Activated gamma-delta T cell (primary cell): ENCODE measurements around the gene ZC3H18.

Experiments used
- DNase-seq: peaks from one replicate; lab custom pipeline; 2025; lab: John Stamatoyannopoulos, UW

The ZC3H18 gene

DNA sequence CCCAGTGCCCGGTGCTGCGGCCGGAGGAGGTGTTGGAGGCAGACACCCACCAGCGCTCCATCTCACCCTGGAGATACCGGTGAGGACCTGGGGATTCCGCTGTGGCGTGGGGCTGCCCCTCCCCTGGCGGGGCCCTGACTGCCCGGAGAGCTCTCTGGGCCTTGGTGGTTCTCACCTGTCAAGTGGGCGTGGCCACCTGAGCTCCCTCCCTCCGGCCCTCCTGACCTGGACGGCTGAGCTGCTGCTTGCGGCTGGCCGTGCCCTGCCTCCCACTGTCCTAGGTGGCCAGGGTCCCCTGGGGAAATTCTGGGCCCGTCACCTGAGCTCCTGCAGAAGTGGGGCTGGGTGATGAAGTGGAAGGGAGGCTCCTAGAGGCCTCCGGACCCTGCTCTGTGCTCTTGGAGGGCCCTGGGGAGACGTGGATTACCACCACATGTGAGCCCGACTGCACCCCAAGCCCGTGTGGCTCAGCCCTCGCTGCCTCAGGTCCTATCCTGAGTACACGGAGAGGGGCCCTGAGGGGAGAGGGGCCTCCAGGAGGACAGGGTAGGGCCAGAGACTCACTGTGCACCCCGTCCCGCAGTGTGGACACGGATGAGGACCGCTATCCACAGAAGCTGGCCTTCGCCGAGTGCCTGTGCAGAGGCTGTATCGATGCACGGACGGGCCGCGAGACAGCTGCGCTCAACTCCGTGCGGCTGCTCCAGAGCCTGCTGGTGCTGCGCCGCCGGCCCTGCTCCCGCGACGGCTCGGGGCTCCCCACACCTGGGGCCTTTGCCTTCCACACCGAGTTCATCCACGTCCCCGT is 69.2 kb downstream of the ZC3H18 start:
- no peak for DNase-seq

DNA sequence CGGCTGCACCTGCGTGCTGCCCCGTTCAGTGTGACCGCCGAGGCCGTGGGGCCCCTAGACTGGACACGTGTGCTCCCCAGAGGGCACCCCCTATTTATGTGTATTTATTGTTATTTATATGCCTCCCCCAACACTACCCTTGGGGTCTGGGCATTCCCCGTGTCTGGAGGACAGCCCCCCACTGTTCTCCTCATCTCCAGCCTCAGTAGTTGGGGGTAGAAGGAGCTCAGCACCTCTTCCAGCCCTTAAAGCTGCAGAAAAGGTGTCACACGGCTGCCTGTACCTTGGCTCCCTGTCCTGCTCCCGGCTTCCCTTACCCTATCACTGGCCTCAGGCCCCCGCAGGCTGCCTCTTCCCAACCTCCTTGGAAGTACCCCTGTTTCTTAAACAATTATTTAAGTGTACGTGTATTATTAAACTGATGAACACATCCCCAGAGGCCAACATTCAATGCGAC is 69.9 kb downstream of the ZC3H18 start:
- no peak for DNase-seq

DNA sequence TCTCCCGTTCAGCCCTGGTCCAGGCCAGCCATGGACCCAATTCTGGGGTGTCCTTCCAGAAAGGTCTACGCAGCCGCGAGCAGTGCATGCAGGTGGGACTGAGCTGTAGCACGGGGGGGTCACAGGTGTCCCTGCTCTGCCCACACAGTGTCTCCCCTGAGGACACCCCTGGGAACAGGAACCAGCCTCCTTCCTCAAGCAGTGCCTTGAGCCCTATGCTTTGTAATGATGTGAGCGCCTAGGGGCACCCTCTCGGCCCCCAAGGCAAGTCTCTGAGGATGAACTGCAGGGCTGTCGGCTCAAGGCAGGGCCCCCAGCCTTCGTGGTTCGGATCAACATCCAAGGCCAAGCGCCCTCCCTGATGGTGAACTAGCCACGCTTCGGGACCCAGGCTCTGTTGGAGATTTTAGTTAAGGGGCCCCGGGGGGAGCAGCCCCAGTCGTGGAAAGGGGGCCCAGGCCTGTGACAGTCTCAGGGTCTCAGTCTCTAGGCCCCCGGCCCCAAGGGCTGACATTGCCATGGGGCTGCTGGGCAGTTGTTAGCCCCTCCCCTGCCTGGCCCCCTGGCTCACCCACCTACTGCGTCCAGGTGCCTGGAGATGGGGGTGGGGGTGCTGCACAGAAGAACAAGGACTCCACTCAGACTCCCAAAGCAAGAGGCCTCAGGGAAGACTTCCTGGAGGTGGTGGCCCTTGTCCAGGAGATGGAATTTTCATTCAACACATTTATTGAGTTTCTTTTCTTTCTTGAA is 70.5 kb downstream of the ZC3H18 start:
- no peak for DNase-seq

DNA sequence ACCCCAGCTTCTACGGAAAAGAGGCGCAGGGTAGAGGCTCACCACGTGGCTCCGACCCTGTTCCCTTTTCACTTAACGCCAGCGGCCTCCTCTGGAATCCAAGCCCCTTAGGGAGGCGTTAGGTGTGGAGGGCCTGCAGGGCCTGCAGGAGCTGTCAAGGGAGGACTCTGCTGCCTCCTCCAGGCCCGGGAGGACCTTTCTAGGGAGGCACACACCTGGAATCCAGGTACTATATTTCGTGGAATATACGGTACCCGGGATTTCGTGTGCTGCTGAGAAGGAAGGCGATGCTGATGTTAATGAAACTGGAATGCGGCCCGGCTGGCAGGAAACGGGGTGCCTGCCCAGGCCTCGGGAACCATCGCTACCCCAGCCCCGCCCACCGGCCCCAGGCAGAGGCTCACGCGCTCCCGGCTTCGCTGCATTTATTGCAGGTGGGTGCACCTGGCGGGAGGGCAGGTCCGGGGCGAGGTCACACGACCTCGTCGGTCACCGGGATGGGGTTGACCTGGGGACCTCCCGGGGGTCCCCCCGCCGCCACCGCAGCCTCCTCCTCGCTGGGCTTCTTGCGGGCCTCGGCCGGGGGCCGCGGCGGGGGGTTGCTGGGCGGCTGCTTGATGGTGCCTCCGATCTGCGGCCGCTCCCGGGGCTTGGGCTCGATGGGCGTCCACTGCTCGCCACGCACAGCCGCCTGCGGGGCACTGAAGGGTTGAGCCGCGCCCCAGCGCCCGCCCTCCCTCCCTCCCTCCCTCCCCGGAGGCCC is 72.9 kb downstream of the ZC3H18 start:
- DNase-seq: no peak

DNA sequence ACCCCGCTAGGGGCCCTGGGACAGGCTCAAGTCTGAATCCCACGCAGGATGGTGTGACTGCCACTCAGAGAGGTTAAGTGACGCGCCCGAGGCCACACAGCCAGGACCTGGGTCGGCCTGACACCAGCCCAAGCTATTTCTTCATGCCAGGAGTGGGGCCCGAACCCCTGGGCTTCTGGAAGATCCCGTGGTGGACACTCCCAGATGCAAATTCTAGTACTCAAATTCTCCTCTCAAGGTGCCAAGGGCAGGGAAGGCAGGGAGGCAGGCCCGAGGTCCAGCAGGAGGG is 73.4 kb downstream of the ZC3H18 start:
- DNase-seq: no peak

DNA sequence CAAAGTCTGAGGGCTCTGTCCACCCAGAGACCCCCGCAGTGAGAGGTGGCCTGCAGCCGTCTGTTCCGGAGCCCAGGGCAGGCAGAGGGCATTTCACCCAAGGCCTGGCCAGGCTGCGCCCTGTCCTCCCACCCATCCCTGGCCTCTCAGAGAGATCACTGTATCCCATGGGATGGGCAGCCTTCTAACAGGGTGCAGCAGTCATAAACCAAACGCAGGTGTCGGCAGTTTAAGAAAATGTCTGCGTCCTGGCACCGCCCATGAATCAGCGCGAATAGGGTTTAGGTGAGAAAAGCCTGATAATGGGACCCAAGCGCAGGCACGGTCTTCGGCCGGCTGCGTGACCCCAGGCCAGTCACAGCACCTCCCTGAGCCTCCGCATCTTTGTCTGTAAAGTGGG is 75.3 kb downstream of the ZC3H18 start:
- DNase-seq: no peak

DNA sequence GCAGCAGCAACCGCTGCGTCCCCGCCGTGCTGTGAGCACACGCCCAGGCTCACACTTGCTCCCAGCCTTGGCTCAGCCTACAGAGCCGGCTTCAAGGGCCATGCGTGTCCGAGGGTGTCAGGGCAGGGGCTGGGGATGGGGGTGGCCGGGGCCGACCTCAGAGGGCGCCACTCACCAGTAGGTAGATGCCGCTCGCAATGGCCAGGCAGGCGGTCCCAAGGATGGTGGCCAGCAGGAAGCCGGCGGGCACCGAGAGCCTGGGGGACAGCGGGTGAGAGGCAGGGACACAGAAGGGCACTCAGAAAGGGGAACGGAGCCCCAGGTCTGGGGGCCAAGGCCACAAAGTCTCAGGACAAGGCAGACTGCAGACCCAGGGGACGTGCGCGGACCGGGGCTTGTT is 75.7 kb downstream of the ZC3H18 start:
- no peak for DNase-seq

DNA sequence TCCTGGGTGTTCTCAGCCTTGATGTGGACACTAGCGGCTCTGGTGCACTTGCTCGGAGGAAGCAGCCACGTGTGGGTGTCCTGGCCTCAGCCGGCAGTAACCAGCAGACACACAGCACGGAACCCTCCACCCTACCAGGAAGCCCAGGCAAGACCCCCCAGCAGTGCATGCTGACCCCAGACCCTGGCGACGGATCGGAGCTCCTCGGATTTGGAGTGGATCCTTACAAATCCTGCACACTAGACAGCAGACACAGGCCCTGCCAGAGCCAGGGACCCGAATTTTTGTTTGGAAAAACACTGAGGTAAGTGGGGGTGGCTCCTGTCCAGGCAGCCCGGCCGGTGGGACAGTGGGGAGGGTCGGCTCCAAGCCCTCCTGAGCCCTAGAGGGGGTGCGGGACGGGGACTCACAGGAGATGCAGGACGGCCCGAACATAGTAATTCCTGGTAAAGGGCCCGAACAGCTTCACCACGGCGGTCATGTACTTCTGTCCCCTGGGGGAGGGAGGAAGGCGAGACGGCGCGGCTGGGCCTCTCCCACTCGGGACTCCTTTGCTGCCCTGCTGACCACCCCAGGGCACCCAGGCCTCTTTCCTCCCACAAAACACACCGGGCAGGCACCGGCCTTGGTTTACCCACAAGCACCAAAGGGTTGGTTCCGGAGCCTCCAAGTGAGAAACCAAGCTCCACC is 76.3 kb downstream of the ZC3H18 start:
- DNase-seq: no peak

DNA sequence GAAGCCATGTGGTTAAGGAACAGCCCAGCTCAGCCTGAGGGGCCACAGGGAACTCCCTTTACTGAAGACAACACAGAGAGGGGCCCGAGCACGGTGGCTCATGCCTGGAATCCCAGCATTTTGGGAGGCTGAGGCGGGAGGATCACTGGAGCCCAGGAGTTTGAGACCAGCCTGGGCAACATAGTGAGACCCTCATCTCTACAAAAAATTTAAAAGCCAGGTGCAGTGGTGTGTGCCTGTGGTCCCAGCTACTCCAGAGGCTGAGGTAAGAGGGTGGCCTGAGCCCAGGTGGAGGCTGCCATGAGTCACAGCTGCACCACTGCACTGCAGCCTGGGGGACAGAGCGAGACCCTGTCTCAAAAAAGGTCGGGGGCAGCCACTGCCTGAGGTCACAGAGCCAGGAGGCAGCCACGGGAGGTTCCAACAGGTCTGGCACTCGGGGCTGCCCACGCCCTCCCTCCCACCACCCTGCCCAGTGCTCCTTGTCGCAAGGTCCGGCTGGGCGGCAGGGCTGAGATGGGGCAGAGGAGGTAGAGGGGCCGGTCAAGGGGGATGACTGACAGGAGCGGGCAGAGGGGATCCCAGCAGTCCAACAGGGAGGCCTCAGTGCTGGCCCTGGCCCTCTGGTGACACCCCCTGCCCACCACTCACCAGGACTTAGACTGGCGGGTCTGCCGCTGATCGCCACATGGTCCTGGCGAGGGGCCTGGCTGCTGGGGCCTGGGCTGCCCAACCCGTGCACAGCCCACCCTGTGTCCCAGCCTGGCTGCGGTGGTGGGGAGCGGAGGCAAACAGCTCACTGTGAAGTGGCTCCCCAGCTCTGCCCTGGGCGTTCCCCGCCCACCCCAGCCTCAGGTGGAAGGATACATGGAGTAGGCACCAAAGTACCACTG is 77.2 kb downstream of the ZC3H18 start:
- DNase-seq: no peak

DNA sequence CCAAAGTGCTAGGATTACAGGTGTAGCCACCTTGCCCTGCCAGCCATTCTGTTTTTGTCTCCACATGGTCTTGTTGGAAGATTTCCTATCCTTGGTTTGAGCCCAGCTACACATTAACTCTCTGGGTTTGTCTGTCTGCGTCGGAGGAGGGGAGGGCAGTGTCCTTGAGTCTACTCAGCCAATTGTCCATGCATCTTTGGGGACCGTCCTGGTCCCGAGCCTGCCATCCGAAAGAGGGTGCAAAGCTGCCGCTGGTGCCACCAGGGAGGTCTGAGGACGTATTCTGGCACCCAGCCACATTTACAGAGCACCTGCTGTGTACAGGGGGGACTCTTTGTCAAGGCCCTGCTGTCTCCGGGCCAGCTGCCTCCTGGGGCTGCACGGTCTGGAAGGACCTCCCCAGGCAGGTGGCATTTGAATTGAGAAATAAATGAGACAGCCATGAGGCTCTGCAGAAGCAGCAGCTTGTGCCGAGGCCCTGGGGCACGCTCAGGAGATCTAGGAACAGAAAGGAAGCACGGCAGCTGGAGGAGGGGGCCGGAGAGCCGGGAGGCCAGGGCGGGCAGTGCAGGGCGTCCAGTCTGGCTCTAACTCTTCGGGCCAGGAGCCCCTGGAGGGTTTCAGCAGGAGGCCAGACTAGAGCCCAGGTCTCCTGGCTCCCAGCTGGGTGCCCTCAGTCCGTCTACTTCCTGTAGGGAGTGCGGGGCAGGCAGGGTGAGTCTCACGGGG is 79.2 kb downstream of the ZC3H18 start:
- no peak for DNase-seq

DNA sequence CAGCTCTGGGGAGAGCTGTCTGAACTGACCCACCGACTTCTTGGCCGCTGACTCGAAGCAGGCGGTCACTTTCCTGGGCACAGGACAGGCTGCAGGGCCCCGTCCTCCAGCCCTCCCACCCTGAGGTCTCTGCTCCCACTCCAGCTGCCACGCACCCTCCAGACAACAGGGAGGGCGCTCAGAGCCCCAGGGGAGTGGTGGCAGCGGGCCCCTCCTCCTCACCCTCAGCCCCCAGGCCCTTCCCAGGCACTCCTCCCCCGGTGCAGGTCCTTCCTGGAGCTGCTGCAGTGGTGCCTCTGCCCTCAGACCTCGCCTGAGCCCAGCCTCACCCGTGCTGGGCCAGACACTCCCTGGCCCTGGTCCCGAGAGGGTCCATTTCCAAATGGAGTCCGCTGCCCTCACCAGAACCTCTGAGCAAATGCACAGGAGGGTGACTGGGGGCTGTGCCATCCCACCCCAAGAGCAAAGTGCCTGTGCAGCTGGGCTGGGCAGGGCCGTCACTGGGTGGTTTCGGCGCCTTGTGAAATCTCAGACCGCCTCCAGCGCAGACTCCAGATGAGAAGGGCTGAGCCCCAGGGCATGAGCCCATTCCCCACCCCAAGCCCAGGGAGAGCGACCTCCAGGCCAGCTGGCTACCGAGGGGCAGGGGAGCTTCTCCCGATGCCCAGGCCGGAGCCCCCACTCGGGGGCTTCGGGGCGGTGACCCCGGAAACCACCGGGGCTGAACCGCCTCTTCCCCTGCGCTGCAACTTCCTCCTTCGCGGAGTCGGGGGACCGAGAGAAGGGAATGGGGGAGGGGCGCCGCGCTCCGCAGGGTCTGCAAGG is 79.9 kb downstream of the ZC3H18 start:
- DNase-seq: no peak

DNA sequence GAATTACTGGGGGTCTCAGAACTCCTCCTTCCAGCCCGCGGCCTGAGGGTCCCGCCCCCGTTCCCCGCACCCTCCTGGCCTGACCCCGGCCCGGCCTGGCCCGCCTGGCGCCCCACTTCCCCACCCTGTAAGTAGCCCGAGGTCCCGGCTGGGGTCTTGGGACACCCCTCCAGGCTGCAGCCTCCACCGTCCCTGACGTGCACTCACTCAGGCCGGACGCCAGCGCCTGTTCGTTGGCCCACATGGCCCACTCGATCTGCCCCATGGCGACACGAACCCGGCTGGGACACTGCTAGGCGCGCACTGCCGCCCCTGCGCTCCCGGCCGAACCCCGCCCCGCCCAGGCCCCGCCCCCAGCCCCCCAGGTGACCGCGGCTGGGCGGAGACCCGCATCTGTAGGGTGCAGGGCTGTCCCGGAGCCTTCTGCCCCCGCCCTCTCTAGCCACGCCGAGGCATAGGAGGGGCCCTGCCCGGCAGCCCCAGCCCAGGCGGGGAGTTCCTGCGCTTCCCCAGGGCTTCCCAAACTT is 80.6 kb downstream of the ZC3H18 start, which contains the start of gene CYBA:
Gene CYBA, minus strand, starts transcription at position 305 of the 527 bp plus-strand sequence. Its CDS starts 40 bp downstream, at position 265.
- peak; percentile 79 for DNase-seq

DNA sequence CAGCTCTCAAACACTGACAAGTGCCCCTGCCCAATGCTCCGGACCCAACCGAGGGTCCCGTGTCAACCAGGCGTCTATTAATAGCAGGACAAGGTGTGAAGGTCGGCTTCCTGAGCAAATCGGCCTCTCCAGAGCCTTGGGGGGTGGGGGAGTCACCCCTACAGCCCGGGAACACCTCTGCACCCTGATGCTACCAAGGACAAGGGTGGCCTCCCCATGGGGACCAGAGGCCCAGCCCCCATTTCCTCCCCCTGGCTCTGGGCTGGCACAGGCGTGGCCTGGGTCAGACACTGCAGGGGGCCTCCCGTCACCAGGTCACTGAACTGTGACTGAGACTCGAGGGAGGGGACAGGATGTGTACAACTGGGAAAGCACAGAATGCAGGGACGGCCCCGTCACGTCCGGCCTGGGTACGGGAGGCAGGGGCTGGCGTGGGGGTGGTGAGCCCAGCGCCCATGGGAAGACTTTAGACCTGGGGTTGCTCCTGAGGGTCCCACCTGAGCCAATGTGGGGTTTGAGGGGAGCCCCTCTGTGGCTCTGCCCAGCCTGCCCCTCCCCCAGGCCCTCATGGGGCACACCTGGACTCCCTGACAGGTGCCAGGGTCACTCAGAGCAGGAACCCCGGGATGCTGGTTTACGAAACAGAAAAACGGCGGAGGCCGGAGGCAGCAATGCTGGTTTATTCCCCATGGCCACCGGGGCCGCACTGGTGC is 81.2 kb downstream of the ZC3H18 start:
- peak; percentile 57 for DNase-seq

DNA sequence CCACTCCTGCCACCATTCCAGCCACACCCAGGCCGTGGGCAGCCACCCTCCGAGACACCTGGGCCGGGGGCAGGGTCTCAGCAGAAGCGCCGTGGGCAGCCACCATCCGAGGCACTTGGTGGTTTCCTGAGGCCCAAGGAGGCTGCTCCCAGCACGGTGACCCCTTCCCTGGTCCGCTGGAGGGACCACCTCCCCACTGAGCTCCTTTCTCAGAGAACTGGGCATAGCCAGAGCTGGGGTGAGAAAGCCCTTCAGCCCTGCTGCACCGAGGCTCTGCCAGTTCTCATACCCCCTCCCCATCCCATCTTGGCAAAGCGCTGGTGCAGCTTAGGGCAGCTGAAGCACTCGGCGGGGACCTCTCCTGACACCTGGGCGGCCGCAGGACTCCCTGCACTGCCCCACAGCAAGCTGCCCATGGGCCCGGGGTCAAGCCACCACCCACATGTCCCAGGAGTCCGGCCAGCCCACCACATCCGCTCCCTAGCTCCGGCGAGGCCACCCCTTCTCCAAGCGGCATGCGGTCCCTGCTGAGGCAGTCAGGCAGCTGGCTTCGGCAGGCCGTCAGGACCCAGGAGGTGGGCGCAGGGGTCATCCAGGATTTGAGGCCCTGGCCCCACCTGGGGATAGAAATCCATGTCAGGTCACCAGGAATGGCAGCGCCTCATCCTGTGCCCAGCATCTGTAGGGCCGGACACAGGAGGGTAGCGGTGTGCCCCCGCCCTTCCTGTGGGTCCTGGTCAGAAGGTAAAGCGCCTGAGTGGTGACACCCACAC is 82.0 kb downstream of the ZC3H18 start:
- no peak for DNase-seq

DNA sequence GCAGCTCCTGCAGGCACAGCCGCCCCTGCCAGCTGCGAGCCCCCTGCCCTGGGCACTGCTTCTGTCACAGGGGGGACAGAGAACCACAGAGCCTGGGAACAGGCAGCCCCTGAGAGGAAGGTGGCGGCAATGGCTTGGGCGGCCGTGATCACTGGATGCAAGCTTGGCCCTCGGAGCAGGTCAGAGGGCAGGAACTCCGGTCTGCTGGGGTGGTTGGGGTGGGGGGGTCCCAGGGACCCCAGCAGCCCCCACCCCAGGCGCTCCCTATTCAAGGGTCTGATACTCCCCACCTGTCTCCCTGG is 82.5 kb downstream of the ZC3H18 start:
- DNase-seq: no peak

DNA sequence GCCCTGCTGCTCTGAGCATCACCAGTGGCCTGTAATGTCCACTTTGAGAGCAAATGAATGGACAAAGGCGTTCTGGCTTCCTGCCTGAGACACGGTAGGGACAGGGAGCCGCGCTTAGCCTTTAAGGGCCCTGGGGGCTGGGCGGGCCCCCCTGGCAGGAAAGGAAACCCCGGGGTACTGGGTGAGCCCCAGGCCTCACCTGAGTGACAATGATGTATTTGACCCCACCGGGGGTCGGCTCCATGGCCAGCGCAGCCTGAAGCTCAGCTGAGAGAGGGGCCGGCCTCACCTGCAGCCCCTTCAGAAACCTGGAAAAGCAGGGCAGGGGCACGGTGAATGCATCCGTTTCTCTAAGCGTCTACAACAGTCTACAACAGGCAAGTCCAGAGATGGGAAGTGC is 82.9 kb downstream of the ZC3H18 start:
- no peak for DNase-seq

DNA sequence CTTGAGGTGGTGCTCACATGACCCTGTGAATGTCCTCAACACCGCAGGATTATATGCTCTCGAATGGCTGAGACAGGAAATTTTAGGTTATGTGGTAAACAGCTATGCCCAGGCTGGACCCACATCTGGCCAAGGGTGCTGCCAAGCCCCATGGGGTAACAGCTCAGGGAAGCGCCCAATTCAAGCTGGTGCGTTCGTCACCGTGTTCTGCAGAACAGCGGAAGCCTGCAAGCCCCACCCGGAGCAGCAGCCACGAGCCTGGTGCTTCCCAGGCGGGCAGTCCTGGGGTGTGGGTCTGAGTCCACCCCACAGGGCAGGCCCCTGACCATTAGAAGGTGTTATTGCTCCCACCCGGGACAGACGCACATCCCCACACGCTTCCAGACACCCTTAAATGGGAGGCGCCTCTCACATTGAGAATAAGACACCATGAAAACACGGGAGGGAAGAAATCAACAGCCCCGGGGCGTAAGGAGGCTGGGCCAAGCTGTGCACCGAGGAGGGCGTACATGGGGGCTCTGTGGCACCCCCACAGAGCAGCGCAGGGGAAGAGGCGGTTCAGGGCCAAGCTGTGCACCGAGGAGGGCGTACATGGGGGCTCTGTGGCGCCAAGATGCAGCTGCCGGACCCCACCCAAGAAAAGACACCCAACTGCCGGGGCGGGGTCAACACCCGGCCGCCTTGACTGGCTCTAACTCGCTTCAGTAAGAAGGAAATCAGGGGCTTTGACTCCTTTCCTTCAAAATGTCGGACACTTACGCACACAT is 83.6 kb downstream of the ZC3H18 start:
- no peak for DNase-seq
